ENCODE data around the gene SUN1.

Gene SUN1

DNA sequence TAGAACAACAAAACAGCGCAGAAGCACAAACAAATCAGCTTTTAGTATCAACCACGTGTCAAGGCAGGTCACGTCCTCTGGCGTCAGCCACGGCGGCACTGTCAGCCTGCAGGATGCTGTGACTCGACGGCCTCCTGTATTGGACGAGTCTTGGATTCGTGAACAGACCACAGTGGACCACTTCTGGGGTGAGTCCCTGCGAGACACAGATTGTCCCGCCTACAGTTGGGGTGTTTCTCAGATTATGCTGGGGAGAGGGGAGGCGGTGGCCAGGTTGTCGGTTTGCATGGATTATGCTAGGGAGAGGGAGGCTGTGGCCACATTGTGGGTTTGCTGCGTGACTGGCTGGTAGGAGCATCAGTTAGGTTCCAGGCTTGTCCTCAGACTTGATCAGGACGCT is 9.7 kb downstream of the SUN1 start:
- Histone ChIP-seq H2AFZ (ENCODE audit: low read depth, low read length) (no peak overlapping the region), H3K4me1 (ENCODE audit: low read length) (no peaks in the 10 kb centered on the region), H4K20me1 (ENCODE audit: insufficient read depth, low read length) (0 out of 2 replicates have a peak, but pooled peaks cover 2% of the 10 kb centered on the region), H3K36me3 (replicated peaks; ENCODE audit: low read depth, low read length) (no peaks in the 10 kb centered on the region), H3K27ac (ENCODE audit: low read length) (no peak overlapping the region), H3K9me3 (ENCODE audit: insufficient read depth, low read length) (no peaks in the 10 kb centered on the region), H3K9ac (ENCODE audit: low read length) (no peak overlapping the region), H3K4me3 (ENCODE audit: low read length) (no peak overlapping the region), H3K4me2 (ENCODE audit: low read length) (no peak overlapping the region), H3K79me2 (ENCODE audit: low read length) (peaks cover 9% of the 10 kb centered on the region; the same call in 1 of the 2 replicates), H3K27me3 (ENCODE audit: low read depth, low read length) (no peaks in the 10 kb centered on the region)
- TF ChIP-seq, protein P1, sequence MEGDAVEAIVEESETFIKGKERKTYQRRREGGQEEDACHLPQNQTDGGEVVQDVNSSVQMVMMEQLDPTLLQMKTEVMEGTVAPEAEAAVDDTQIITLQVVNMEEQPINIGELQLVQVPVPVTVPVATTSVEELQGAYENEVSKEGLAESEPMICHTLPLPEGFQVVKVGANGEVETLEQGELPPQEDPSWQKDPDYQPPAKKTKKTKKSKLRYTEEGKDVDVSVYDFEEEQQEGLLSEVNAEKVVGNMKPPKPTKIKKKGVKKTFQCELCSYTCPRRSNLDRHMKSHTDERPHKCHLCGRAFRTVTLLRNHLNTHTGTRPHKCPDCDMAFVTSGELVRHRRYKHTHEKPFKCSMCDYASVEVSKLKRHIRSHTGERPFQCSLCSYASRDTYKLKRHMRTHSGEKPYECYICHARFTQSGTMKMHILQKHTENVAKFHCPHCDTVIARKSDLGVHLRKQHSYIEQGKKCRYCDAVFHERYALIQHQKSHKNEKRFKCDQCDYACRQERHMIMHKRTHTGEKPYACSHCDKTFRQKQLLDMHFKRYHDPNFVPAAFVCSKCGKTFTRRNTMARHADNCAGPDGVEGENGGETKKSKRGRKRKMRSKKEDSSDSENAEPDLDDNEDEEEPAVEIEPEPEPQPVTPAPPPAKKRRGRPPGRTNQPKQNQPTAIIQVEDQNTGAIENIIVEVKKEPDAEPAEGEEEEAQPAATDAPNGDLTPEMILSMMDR (IDR thresholded peaks at IDR 0.05; ENCODE audit: low read depth, low read length), result no peak
- no peak for TF ChIP-seq EZH2phosphoT487 (IDR thresholded peaks at IDR 0.05; ENCODE audit: low read depth)

DNA sequence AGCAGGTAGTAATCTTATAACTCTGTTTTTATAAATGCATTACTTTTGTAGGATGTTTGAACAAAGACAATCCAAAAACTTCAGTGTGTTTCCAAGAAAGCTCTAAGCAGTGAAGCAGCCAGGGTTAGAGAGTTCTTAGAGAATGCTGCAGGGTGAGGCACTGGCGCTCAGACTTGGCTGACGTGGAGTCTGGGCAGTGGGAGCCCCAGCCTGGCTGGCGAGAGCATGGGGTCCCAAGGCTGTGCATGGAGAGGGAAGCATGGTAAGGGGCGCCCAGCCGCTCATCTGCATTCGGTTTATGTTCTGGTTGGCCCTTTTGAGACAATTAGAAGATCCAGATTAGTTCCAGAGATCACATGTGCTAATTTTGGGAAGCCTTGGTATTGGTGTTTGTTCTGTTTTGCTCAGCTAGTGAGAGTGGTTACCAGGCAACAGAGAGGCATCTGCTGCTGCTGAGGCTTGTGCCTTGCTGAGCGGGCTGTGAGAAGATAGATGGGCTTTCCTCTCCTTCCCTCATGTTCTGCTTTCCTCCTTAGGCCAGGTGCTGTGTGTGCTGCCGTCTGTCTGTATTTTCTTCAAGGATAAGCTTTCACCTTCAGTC is 10.3 kb downstream of the SUN1 start:
- no peaks in the 10 kb centered on the region for H3K27me3 ChIP-seq (ENCODE audit: low read depth, low read length)
- H3K9me3 ChIP-seq (ENCODE audit: insufficient read depth, low read length), result no peaks in the 10 kb centered on the region
- no peaks in the 10 kb centered on the region for H3K4me1 ChIP-seq (ENCODE audit: low read length)
- H3K36me3 ChIP-seq (replicated peaks; ENCODE audit: low read depth, low read length), result no peaks in the 10 kb centered on the region
- H4K20me1 ChIP-seq (ENCODE audit: insufficient read depth, low read length), result no peaks in the 10 kb centered on the region
- H3K79me2 ChIP-seq (ENCODE audit: low read length), result 0 out of 2 replicates have a peak, but pooled peaks cover 5% of the 10 kb centered on the region
- H3K4me3 ChIP-seq (ENCODE audit: low read length), result no peak overlapping the region
- TF ChIP-seq, protein P1 (IDR thresholded peaks at IDR 0.05; ENCODE audit: low read depth, low read length), result no peak
- no peak for TF ChIP-seq EZH2phosphoT487 (IDR thresholded peaks at IDR 0.05; ENCODE audit: low read depth)
- H3K4me2 ChIP-seq (ENCODE audit: low read length), result no peak overlapping the region
- no peak overlapping the region for H2AFZ ChIP-seq (ENCODE audit: low read depth, low read length)
- no peak overlapping the region for H3K9ac ChIP-seq (ENCODE audit: low read length)
- no peak overlapping the region for H3K27ac ChIP-seq (ENCODE audit: low read length)

DNA sequence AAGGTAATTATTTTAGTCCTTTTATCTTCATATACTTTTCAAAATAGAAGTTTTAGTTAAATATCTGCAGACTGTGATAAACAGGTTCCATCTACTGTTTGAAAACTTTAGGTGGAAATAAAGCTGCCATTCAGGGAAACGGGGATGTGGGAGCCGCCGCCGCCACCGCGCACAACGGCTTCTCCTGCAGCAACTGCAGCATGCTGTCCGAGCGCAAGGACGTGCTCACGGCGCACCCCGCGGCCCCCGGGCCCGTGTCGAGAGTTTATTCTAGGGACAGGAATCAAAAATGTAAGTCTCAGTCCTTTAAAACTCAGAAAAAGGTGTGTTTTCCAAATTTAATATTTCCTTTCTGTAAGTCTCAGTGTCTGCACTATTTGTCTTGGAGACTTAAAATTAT is 11.0 kb downstream of the SUN1 start:
- Histone ChIP-seq H3K4me1 (ENCODE audit: low read length) (no peaks in the 10 kb centered on the region), H3K79me2 (ENCODE audit: low read length) (no peaks in the 10 kb centered on the region), H3K4me2 (ENCODE audit: low read length) (no peak overlapping the region), H2AFZ (ENCODE audit: low read depth, low read length) (no peak overlapping the region), H4K20me1 (ENCODE audit: insufficient read depth, low read length) (no peaks in the 10 kb centered on the region), H3K9ac (ENCODE audit: low read length) (no peak overlapping the region), H3K36me3 (replicated peaks; ENCODE audit: low read depth, low read length) (no peaks in the 10 kb centered on the region), H3K27ac (ENCODE audit: low read length) (no peak overlapping the region), H3K4me3 (ENCODE audit: low read length) (no peak overlapping the region), H3K27me3 (ENCODE audit: low read depth, low read length) (no peaks in the 10 kb centered on the region), H3K9me3 (ENCODE audit: insufficient read depth, low read length) (no peaks in the 10 kb centered on the region)
- TF ChIP-seq, protein P1 (IDR thresholded peaks at IDR 0.05; ENCODE audit: low read depth, low read length), result no peak
- TF ChIP-seq EZH2phosphoT487 (IDR thresholded peaks at IDR 0.05; ENCODE audit: low read depth), result no peak

DNA sequence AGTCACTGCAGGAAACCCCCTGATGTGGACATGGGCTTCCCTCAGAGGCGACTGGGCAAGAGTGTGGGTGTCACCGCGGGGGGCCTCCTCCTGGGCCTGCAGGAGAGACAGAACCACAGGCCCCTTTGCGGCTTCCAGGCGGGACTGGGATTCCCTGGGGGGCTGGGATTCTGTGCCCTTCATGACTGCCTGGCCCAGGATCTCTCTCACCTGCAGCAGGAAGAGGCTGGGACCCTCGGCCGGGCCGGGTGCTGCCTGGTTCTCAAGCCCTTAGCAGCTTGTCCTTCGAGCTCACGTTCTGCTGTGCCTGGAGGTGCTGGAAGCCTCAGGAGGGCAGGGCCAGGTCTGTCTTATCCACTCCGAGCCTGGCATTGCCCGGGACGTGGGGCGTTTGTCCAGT is 11.8 kb downstream of the SUN1 start:
- TF ChIP-seq EZH2phosphoT487 (IDR thresholded peaks at IDR 0.05; ENCODE audit: low read depth), result no peak
- Histone ChIP-seq H3K9ac (ENCODE audit: low read length) (no peak overlapping the region), H3K27me3 (ENCODE audit: low read depth, low read length) (no peaks in the 10 kb centered on the region), H4K20me1 (ENCODE audit: insufficient read depth, low read length) (no peaks in the 10 kb centered on the region), H3K4me2 (ENCODE audit: low read length) (no peak overlapping the region), H3K9me3 (ENCODE audit: insufficient read depth, low read length) (no peaks in the 10 kb centered on the region), H3K4me1 (ENCODE audit: low read length) (no peaks in the 10 kb centered on the region), H3K4me3 (ENCODE audit: low read length) (no peak overlapping the region), H3K79me2 (ENCODE audit: low read length) (no peaks in the 10 kb centered on the region), H3K36me3 (replicated peaks; ENCODE audit: low read depth, low read length) (no peaks in the 10 kb centered on the region), H2AFZ (ENCODE audit: low read depth, low read length) (no peak overlapping the region), H3K27ac (ENCODE audit: low read length) (no peak overlapping the region)

Data from OCI-LY3 (cell line).